Stimulated activated naive CD8-positive, alpha-beta T cell treated with anti-CD3 and anti-CD28 coated beads, Interleukin-15, amount 100 ng/mL, for 72 hours (primary cell): ENCODE measurements around the gene ERN1.

Source experiments
- ATAC-seq: fragments of 150-1000 bp; cut with Tn5 transposase; 2 replicates; pipeline ENCODE4 v1.10.0; 2021; ENCODE audit warnings: mild to moderate bottlenecking, moderate library complexity
- DNase-seq, 2 donors: peaks; one replicate each; pipeline ENCODE4 v3.0.0; 2021 to 2022
- H3K27ac Mint-ChIP-seq, 2 donors: one replicate each; pipeline ENCODE4 v1.8.0; 2022; ENCODE audit warnings: mild to moderate bottlenecking in 2 of 2, mixed read lengths in 2 of 2, moderate library complexity in 2 of 2
- H3K27me3 Mint-ChIP-seq: one replicate; pipeline ENCODE4 v1.8.0; 2022; ENCODE audit warnings: mixed read lengths
- H3K4me1 Mint-ChIP-seq: one replicate; pipeline ENCODE4 v1.8.0; 2022; ENCODE audit warnings: mild to moderate bottlenecking, mixed read lengths
- H3K4me3 Mint-ChIP-seq, 2 donors: one replicate each; pipeline ENCODE4 v1.8.0; 2022; ENCODE audit warnings: mild to moderate bottlenecking in 2 of 2, mixed read lengths in 2 of 2, moderate library complexity in 1 of 2
- H3K9me3 Mint-ChIP-seq, 2 donors: one replicate each; pipeline ENCODE4 v1.8.0; 2022; ENCODE audit warnings: mixed read lengths in 2 of 2

Gene ERN1

GRCh38 chr17:64162554-64162953 lies 32.6 kb upstream of the ERN1 start:
- Mint-ChIP-seq H3K27ac (no peak overlapping the region), H3K4me1 (no peaks in the 10 kb centered on the region), H3K4me3 (no peak overlapping the region), H3K27me3 (no peaks in the 10 kb centered on the region), H3K9me3 (no peaks in the 10 kb centered on the region)
- DNase-seq: no peak
- no peak for ATAC-seq

- Mint-ChIP-seq H3K4me3 (no peak overlapping the region), H3K4me1 (no peaks in the 10 kb centered on the region), H3K9me3 (no peaks in the 10 kb centered on the region), H3K27ac (no peak overlapping the region), H3K27me3 (no peaks in the 10 kb centered on the region)
- ATAC-seq (no peak), DNase-seq (no peak)
Measured at GRCh38 chr17:64161380-64162176, 31.6 kb upstream of the ERN1 start.

GRCh38 chr17:64160378-64160777 lies 30.4 kb upstream of the ERN1 start:
- ATAC-seq (no peak), DNase-seq (no peak)
- H3K4me3 Mint-ChIP-seq: no peak overlapping the region
- no peaks in the 10 kb centered on the region for H3K9me3 Mint-ChIP-seq
- H3K27ac Mint-ChIP-seq: no peak overlapping the region
- no peaks in the 10 kb centered on the region for H3K4me1 Mint-ChIP-seq
- no peaks in the 10 kb centered on the region for H3K27me3 Mint-ChIP-seq

GRCh38 chr17:64158831-64159590 lies 29.1 kb upstream of the ERN1 start:
- Mint-ChIP-seq H3K27me3 (no peaks in the 10 kb centered on the region), H3K4me3 (no peak overlapping the region), H3K4me1 (no peaks in the 10 kb centered on the region), H3K27ac (no peak overlapping the region), H3K9me3 (no peaks in the 10 kb centered on the region)
- ATAC-seq (no peak), DNase-seq (no peak)

GRCh38 chr17:64158406-64158805 lies 28.5 kb upstream of the ERN1 start:
- no peak overlapping the region for H3K27ac Mint-ChIP-seq
- H3K4me1 Mint-ChIP-seq: no peaks in the 10 kb centered on the region
- no peak for ATAC-seq
- H3K9me3 Mint-ChIP-seq: no peaks in the 10 kb centered on the region
- H3K4me3 Mint-ChIP-seq: no peak overlapping the region
- H3K27me3 Mint-ChIP-seq: no peaks in the 10 kb centered on the region
- DNase-seq: no peak

GRCh38 chr17:64157669-64158180 lies 27.8 kb upstream of the ERN1 start:
- ATAC-seq: no peak
- no peaks in the 10 kb centered on the region for H3K27me3 Mint-ChIP-seq
- H3K4me3 Mint-ChIP-seq: no peak overlapping the region
- H3K4me1 Mint-ChIP-seq: no peaks in the 10 kb centered on the region
- no peaks in the 10 kb centered on the region for H3K9me3 Mint-ChIP-seq
- H3K27ac Mint-ChIP-seq: peak overlapping the region in 1 of 2 donors; percentile 50
- no peak for DNase-seq

- no peak for ATAC-seq
- Mint-ChIP-seq H3K4me3 (no peak overlapping the region), H3K27me3 (no peaks in the 10 kb centered on the region), H3K9me3 (no peaks in the 10 kb centered on the region), H3K4me1 (no peaks in the 10 kb centered on the region), H3K27ac (no peak overlapping the region)
- DNase-seq: no peak
Measured at GRCh38 chr17:64156670-64157069, 26.7 kb upstream of the ERN1 start.

GRCh38 chr17:64155751-64156544 lies 26.0 kb upstream of the ERN1 start:
- Mint-ChIP-seq H3K9me3 (no peaks in the 10 kb centered on the region), H3K4me1 (no peaks in the 10 kb centered on the region), H3K27ac (peak overlapping the region in 1 of 2 donors; percentile 26), H3K4me3 (no peak overlapping the region), H3K27me3 (no peaks in the 10 kb centered on the region)
- ATAC-seq: no peak
- DNase-seq: no peak

- H3K4me3 Mint-ChIP-seq: no peak overlapping the region
- H3K4me1 Mint-ChIP-seq: no peaks in the 10 kb centered on the region
- no peaks in the 10 kb centered on the region for H3K9me3 Mint-ChIP-seq
- ATAC-seq (no peak), DNase-seq (no peak)
- peak overlapping the region in 1 of 2 donors; percentile 26 for H3K27ac Mint-ChIP-seq
- no peaks in the 10 kb centered on the region for H3K27me3 Mint-ChIP-seq
Measured at GRCh38 chr17:64155129-64155528, 25.2 kb upstream of the ERN1 start.

GRCh38 chr17:64154717-64155116 lies 24.8 kb upstream of the ERN1 start:
- DNase-seq: no peak
- Mint-ChIP-seq H3K27me3 (no peaks in the 10 kb centered on the region), H3K9me3 (no peaks in the 10 kb centered on the region), H3K4me3 (no peak overlapping the region), H3K4me1 (no peaks in the 10 kb centered on the region), H3K27ac (no peak overlapping the region)
- ATAC-seq: no peak

GRCh38 chr17:64154313-64154695 lies 24.4 kb upstream of the ERN1 start:
- H3K4me1 Mint-ChIP-seq: no peaks in the 10 kb centered on the region
- ATAC-seq: no peak
- H3K27me3 Mint-ChIP-seq: no peaks in the 10 kb centered on the region
- DNase-seq: no peak
- peak overlapping the region in 1 of 2 donors; percentile 53 for H3K27ac Mint-ChIP-seq
- no peak overlapping the region for H3K4me3 Mint-ChIP-seq
- H3K9me3 Mint-ChIP-seq: no peaks in the 10 kb centered on the region

- Mint-ChIP-seq H3K27ac (no peak overlapping the region), H3K4me1 (peaks cover 2% of the 10 kb centered on the region), H3K27me3 (no peaks in the 10 kb centered on the region), H3K9me3 (no peaks in the 10 kb centered on the region), H3K4me3 (no peak overlapping the region)
- ATAC-seq (no peak), DNase-seq (no peak)
Measured at GRCh38 chr17:64153565-64154312, 23.8 kb upstream of the ERN1 start.

GRCh38 chr17:64152428-64153125 lies 22.6 kb upstream of the ERN1 start:
- Mint-ChIP-seq H3K27ac (no peak overlapping the region), H3K4me1 (peaks cover 14% of the 10 kb centered on the region), H3K4me3 (no peak overlapping the region), H3K27me3 (no peaks in the 10 kb centered on the region), H3K9me3 (no peaks in the 10 kb centered on the region)
- ATAC-seq (no peak), DNase-seq (no peak)

GRCh38 chr17:64151016-64151368 lies 21.0 kb upstream of the ERN1 start:
- Mint-ChIP-seq H3K4me3 (no peak overlapping the region), H3K27ac (no peak overlapping the region), H3K4me1 (peaks cover 26% of the 10 kb centered on the region), H3K27me3 (no peaks in the 10 kb centered on the region), H3K9me3 (no peaks in the 10 kb centered on the region)
- DNase-seq (no peak), ATAC-seq (no peak)
